Umbilical cord (tissue), 2 donors: Measurements from ENCODE around the gene DHX35. TPM values are rescaled to one million over a fixed set of nuclear protein-coding genes. Genes with fewer than 3 reads are reported as not detected.

Source experiments
- DNase-seq: peaks from one replicate; pipeline ENCODE4 v3.0.0-alpha.2; 2015; ENCODE audit warnings: low spot score
- total RNA-seq: library from RNA; depleted of rRNA; stranded (reverse); fragments of >200 nt; gene quantifications from one replicate; pipeline ENCODE4 v1.2.3, GENCODE V29; 2014; ENCODE audit warnings: low replicate concordance; ENCODE audit not compliant: insufficient read depth

Gene DHX35
- total RNA-seq, 1 donor from 2014 or later: 11.1 TPM

GRCh38 chr20:39019027-39019426 lies 56.9 kb downstream of the DHX35 start:
- no peak for DNase-seq

DNA sequence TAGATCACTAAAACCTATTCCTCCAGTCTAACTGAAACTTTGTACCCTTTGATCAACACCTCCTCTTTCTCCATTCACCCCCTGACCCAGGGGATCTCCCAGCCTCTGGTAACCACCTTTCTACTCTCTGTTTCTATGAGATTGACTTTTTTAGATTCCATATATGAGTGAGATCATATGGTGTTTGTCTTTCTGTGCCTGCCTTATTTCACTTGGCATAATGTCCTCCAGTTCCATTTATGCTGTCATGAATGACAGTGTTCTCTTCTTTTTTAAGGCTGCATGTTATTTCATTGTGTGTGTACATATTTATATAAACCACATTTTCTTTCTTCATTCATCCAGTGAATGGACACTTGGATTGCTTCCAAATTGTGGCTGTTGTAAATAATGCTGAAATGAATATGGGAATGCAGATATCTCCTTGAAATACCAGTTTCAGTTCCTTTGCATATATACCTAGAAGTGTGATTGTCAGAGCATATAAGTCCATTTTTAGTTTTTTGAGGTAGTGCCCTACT lies 57.7 kb downstream of the DHX35 start:
- no peak for DNase-seq

- DNase-seq: no peak
These were observed 59.6 kb downstream of the DHX35 start for GRCh38 chr20:39021748-39022147.

GRCh38 chr20:39025883-39026282 lies 63.7 kb downstream of the DHX35 start:
- no peak for DNase-seq

GRCh38 chr20:39029364-39029763 lies 67.2 kb downstream of the DHX35 start:
- no peak for DNase-seq

GRCh38 chr20:39032997-39033396 lies 70.9 kb downstream of the DHX35 start:
- DNase-seq: no peak

GRCh38 chr20:39036011-39036410 lies 73.9 kb downstream of the DHX35 start:
- no peak for DNase-seq

GRCh38 chr20:39036851-39037250 lies 74.7 kb downstream of the DHX35 start:
- DNase-seq: no peak

DNA sequence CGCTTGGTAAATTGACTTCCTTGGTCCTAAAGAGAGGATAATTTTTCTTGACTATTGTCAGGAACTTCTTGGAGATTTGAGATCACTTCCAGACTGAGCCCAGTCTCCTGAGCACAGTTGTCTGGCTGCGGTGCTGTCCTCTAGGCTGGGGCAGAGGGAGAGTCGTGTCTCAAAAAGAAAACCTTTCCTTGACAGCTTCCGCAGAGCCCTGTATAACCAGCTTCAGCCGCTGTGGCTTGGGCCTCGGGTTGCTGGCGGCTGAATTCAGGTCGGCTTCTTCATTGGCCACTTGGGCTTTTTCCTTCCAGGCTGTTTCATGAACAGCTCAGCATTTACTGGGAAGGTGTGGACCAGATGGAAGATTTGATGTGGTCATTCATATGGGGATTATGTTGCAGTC lies 75.9 kb downstream of the DHX35 start:
- DNase-seq: no peak

DNA sequence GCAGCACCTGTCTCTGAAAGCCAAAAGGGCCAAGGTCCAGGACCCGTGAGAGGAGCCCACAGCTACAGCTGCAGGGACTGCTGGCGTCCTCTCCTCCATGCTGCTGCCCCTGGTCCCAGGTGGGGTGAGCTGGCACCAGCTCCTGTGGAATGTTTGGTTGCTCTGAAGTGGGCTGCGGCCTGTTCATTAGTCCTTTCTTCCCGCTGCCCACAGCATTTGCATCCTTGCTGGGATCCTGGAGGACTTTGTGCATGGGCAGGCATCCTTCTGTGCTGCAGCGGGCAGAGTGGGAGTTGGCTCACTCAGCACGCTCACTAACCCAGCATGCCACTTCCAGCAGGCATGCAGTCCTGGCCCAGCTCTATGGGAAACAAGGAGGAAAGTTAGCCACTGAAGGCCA lies 76.4 kb downstream of the DHX35 start:
- no peak for DNase-seq

DNA sequence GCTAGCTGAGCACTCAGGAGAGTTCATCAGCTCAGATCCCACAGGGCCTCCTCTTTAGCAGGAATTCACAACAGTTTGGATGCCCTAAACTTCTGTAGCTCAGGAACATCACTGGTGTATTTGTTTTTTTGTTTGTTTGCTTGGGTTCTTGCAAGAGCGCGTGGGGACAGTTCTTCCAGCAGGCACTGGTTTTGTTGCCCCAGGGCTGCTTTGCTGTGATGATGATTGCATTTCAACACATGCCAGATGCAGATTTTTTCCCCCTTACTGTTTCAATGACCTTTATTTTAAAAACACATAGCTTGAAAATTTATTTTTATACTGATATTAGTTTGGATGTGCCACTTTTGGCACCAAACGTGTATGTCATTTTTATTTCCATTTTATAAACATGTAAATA lies 77.1 kb downstream of the DHX35 start:
- DNase-seq: no peak

DNA sequence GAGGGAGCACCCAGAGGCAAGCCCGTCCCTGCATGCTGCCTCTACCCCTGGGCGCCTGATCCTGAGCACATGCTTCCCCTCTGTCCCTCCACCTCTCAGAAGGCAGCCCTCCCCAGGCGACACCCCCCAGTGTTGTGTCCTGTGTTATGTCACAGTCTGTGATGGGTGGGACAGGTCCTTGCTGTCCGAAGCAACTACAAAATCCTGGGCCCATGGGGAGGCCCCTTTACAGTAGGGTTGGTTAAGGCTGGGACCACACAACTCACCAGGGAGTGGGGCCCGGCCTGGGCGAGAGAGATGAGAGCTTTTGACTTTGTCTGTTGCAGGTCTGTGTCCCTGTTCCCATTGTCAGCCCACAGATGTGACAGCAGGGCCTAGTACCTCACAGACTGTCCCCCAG lies 78.0 kb downstream of the DHX35 start:
- DNase-seq: no peak

DNA sequence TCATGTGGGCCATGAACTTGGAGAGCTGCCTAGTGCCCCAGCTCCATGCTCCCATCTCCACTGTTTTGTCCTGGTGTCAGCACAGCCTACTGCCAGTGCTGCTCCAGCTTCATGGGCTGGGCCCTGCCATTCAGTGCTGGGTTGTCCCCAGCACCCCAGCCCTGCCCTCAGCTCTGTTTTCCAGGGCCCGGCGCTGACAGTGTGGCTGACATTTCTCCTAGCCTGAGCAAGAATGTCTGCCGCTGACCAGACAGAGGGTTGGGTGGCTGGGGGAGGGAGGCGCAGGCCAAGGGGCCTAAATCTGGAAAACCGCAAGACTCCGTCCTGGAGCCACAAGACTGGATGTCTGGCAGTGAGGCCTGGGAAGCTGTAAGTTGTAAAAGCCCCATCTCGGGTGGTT lies 78.9 kb downstream of the DHX35 start:
- DNase-seq: no peak

DNA sequence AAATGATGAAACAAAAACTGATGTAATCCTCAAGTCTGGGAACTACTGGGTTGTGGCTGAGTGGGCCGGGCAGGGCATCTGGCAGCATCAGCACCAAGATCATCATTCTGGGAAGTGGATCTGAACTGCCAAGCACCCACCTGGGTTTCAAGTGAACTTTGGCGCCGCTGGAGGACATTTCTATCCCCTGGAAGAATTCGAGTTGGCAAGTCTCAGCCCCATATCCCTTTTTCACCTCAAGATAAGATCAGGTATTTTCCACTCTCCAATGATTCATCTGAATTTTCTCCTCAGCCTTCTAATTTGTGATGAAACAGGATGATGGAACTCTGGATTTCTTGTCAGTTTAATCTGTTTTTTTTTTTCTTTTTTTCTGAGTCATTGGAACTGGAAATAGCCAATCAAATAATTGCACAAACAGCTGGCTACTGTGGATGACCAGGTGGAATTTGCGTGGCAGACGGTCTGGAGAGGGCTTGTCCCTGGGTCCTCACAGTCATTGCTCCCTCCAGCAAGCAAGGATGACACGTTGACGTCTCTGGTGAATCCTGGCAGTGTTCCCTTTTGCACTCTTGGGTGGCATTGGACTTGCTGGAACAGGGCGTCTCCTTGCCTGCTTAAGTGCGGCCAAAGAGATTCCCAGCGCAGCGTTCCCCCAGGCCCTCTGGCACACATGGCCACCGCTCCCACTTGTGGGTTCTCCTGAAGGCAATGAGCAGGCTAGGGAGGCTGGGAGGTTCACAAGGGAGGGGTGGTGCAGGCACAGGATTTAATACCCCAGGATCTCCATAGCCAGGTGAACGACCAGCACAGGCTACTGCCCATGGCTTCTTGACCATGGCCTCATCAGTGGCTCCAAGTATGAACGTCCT lies 80.4 kb downstream of the DHX35 start:
- DNase-seq: no peak

GRCh38 chr20:39044501-39044900 lies 82.4 kb downstream of the DHX35 start:
- DNase-seq: no peak

- no peak for DNase-seq
These were observed 83.5 kb downstream of the DHX35 start for GRCh38 chr20:39045676-39046075.

DNA sequence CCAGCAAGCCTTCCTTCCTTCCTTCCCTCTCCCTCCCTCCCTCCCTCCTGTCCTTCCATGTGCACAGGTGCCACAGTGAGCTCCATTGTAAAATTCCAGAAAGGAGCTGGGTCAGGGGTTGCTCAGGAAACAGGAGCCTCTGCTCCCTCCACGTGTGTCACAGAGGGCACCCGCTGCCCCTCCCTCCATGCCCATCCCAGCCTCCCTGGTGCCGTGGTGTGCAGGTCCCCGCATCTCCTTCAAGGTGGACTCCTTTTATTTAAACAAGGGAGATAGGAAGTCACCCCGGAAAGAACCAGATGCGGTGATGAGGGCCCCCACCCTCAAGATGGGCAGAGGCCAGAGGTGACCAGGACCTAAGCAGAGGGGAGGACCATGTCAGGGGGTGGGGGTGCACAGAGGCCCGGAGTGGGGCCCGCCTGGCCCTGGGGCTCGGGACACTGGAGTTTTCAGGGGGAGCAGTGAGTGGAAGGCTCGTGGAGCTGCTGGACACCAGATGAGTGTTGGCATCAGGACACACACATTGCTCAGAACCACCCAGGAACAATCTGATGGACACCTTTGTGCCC lies 85.4 kb downstream of the DHX35 start:
- DNase-seq: no peak

GRCh38 chr20:39048000-39048696 lies 86.0 kb downstream of the DHX35 start:
- DNase-seq: peak; percentile 68

- DNase-seq: no peak
These were observed 87.0 kb downstream of the DHX35 start for GRCh38 chr20:39049148-39049547.

GRCh38 chr20:39049684-39050554 lies 87.8 kb downstream of the DHX35 start:
- peak; percentile 69 for DNase-seq

GRCh38 chr20:39050555-39050902 lies 88.4 kb downstream of the DHX35 start:
- no peak for DNase-seq

DNA sequence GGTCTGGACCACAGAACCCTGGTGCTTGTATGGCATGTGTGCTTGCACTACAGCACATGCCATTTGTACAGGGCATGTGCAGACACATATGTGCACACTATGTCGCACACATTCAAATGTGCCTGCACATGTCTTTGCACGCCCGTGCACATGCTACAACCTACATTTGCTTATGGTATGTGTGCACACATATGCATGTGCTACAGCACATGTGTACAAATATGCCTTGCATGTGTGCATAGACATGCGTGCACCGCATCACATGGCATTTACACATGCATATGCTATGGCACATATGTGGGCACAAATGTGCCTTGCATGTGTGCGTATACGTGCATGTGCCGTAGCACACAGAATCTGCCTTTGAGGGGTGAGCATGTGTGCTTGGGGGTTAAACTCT lies 90.5 kb downstream of the DHX35 start:
- no peak for DNase-seq
